ENCODE results near the gene CTNND2.

DNA sequence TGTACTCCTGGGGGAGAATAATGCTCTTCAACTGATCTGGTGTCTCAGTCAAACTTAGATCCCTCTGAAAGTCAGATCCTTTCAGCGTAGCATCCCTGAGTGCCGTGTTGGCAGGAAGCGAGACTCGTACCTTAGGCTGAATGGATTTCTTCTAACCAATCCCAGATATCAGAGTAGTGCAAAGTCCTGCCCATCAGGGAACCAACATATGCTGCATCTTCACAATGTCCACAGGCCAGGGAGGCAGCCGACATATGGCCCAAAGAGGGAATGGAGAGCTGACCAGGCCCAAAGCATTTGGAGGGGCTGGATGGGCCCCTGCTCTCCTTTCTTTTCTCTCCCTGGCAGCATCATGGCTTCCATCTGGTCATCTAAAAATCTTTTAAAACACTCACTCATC lies 646.2 kb downstream of the CTNND2 start:
- TF ChIP-seq, protein P1, sequence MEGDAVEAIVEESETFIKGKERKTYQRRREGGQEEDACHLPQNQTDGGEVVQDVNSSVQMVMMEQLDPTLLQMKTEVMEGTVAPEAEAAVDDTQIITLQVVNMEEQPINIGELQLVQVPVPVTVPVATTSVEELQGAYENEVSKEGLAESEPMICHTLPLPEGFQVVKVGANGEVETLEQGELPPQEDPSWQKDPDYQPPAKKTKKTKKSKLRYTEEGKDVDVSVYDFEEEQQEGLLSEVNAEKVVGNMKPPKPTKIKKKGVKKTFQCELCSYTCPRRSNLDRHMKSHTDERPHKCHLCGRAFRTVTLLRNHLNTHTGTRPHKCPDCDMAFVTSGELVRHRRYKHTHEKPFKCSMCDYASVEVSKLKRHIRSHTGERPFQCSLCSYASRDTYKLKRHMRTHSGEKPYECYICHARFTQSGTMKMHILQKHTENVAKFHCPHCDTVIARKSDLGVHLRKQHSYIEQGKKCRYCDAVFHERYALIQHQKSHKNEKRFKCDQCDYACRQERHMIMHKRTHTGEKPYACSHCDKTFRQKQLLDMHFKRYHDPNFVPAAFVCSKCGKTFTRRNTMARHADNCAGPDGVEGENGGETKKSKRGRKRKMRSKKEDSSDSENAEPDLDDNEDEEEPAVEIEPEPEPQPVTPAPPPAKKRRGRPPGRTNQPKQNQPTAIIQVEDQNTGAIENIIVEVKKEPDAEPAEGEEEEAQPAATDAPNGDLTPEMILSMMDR (IDR thresholded peaks at IDR 0.05 in 4 of 5, conservative IDR thresholded peaks at IDR 0.05 in 1 of 5): no peak
- TF ChIP-seq POLR2A (IDR thresholded peaks at IDR 0.05): no peak
